HFFc6 (cell line): ENCODE results near the gene MYB. TPM values are rescaled to one million over a fixed set of nuclear protein-coding genes. Genes with fewer than 3 reads are reported as not detected.

ENCODE experiments used
- DNase-seq: peaks from one replicate; pipeline ENCODE4 v3.0.0-alpha.2; 2018
- H3K27ac Mint-ChIP-seq: 2 replicates; pipeline ENCODE4 v1.8.0; 2020; ENCODE audit warnings: mild to moderate bottlenecking, mixed read lengths
- H3K27me3 Mint-ChIP-seq: 2 replicates; pipeline ENCODE4 v1.8.0; 2021; ENCODE audit warnings: mild to moderate bottlenecking, moderate library complexity, mixed read lengths; ENCODE audit not compliant: insufficient read depth
- H3K36me3 Mint-ChIP-seq: 2 replicates; pipeline ENCODE4 v1.8.0; 2021; ENCODE audit warnings: low read depth, mixed read lengths
- H3K4me1 Mint-ChIP-seq: 2 replicates; pipeline ENCODE4 v1.8.0; 2020; ENCODE audit warnings: low read depth, mixed read lengths
- H3K4me3 Mint-ChIP-seq: 2 replicates; pipeline ENCODE4 v1.8.0; 2020; ENCODE audit warnings: mild to moderate bottlenecking, moderate library complexity, mixed read lengths
- H3K9me3 Mint-ChIP-seq: 2 replicates; pipeline ENCODE4 v1.8.0; 2020; ENCODE audit warnings: mild to moderate bottlenecking, mixed read lengths
- CTCF ChIP-seq: fragments of 200-600 bp; sonication (generic); IDR thresholded peaks from 2 replicates; pipeline ENCODE4 v1.5.0; 2021; ENCODE audit warnings: antibody characterized with exemption, mild to moderate bottlenecking
- total RNA-seq, 6 experiments: library from RNA; stranded (reverse); fragmentation: NEBNext Ultra II Directional; extraction: Animal tissue kit (Norgen Biotek cat#: 25700); gene quantifications; 2 replicates in 1 of 6; 3 replicates in 5 of 6; pipeline ENCODE4 v1.2.3, GENCODE V29; 2021

MYB gene
- total RNA-seq, 6 experiments from 2014 or later, result 0.17 to 0.35 (median 0.19) TPM

- Mint-ChIP-seq H3K27ac (no peak overlapping the region), H3K9me3 (no peaks in the 10 kb centered on the region), H3K4me3 (peak overlapping the region; percentile 55), H3K36me3 (no peaks in the 10 kb centered on the region), H3K4me1 (peaks cover 29% of the 10 kb centered on the region), H3K27me3 (peaks cover 15% of the 10 kb centered on the region)
- peak; percentile 56 for TF ChIP-seq CTCF
- no peak for DNase-seq
These were observed 2.7 kb downstream of the MYB start for GRCh38 chr6:135183532-135184440.

GRCh38 chr6:135185483-135185882 lies 4.4 kb downstream of the MYB start:
- no peaks in the 10 kb centered on the region for H3K36me3 Mint-ChIP-seq
- no peaks in the 10 kb centered on the region for H3K9me3 Mint-ChIP-seq
- no peak overlapping the region for H3K4me3 Mint-ChIP-seq
- H3K27me3 Mint-ChIP-seq, result peaks cover 15% of the 10 kb centered on the region
- TF ChIP-seq CTCF, result no peak
- no peak for DNase-seq
- peaks cover 20% of the 10 kb centered on the region for H3K4me1 Mint-ChIP-seq
- H3K27ac Mint-ChIP-seq, result no peak overlapping the region

- no peaks in the 10 kb centered on the region for H3K9me3 Mint-ChIP-seq
- H3K4me3 Mint-ChIP-seq, result no peak overlapping the region
- peaks cover 20% of the 10 kb centered on the region for H3K4me1 Mint-ChIP-seq
- peaks cover 15% of the 10 kb centered on the region for H3K27me3 Mint-ChIP-seq
- no peak for DNase-seq
- no peaks in the 10 kb centered on the region for H3K36me3 Mint-ChIP-seq
- no peak overlapping the region for H3K27ac Mint-ChIP-seq
- TF ChIP-seq CTCF, result no peak
These were observed 5.1 kb downstream of the MYB start for GRCh38 chr6:135186255-135186654.

- TF ChIP-seq CTCF, result no peak
- Mint-ChIP-seq H3K9me3 (no peaks in the 10 kb centered on the region), H3K4me3 (no peak overlapping the region), H3K4me1 (peaks cover 12% of the 10 kb centered on the region), H3K27ac (no peak overlapping the region), H3K27me3 (peaks cover 15% of the 10 kb centered on the region), H3K36me3 (no peaks in the 10 kb centered on the region)
- no peak for DNase-seq
These were observed 6.3 kb downstream of the MYB start for GRCh38 chr6:135187372-135187771.

GRCh38 chr6:135188718-135189117 lies 7.6 kb downstream of the MYB start:
- H3K4me1 Mint-ChIP-seq, result peaks cover 4% of the 10 kb centered on the region
- no peak overlapping the region for H3K27ac Mint-ChIP-seq

More at GRCh38 chr6:135188718-135189117, 7.6 kb downstream of the MYB start:
- Mint-ChIP-seq H3K4me3 (no peak overlapping the region), H3K36me3 (no peaks in the 10 kb centered on the region), H3K9me3 (no peaks in the 10 kb centered on the region), H3K27me3 (peaks cover 15% of the 10 kb centered on the region)
- no peak for DNase-seq
- TF ChIP-seq CTCF, result no peak
